Measurements from ENCODE around the gene CCT8L2.
"Not testable (repeated sequence)": the region's sequence is repeated elsewhere in the genome, so short reads cannot be mapped to it uniquely, and the experiment has no call there.

Gene CCT8L2, protein sequence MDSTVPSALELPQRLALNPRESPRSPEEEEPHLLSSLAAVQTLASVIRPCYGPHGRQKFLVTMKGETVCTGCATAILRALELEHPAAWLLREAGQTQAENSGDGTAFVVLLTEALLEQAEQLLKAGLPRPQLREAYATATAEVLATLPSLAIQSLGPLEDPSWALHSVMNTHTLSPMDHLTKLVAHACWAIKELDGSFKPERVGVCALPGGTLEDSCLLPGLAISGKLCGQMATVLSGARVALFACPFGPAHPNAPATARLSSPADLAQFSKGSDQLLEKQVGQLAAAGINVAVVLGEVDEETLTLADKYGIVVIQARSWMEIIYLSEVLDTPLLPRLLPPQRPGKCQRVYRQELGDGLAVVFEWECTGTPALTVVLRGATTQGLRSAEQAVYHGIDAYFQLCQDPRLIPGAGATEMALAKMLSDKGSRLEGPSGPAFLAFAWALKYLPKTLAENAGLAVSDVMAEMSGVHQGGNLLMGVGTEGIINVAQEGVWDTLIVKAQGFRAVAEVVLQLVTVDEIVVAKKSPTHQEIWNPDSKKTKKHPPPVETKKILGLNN

DNA sequence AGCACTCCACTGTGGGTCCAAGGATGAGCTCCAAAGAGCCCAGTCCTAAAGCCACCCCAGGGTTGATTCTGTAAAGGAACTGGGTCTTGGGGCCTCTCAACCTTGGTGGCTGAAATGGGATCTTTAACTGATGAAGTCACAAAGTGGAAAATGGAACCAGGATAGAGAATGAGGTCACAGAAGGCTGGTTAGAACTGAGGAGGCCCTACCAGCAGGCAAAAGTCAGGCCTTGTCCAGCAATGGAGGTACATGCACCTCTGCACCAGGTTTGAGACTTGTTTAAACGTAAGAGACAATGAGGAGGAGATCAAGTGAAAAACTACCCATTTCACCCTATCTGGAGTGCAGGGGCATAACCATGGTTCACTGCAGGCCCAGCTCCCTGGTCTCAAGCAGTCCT lies at the start of gene CCT8L2:
CCT8L2 (minus strand) TSS at position 101 of the 400 bp plus-strand sequence. CDS start 260 bp downstream, outside the sequence.
- FAIRE-seq; DNase-seq (ENCODE audit: insufficient read length, low spot score): not testable (repeated sequence)

DNA sequence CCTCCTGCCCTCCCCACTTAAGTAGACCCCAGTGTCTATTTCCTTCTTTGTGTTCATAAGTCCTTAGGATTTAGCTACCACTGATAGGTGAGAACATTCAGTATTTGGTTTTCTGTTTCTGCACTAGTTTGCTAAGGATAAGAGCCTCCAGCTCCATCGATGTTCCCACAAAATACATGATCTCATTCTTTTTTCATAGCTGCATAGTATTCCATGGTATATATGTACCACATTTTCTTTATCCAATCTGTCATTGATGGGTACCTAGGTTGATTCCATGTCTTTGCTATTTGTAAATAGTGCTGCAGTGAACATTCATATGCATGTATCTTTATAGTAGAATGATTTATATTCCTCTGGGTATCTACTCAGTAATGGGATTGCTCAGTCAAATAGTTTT lies 42.8 kb upstream of the CCT8L2 start:
- DNase-seq (ENCODE audit: insufficient read length, low spot score) = not testable (repeated sequence)

DNA sequence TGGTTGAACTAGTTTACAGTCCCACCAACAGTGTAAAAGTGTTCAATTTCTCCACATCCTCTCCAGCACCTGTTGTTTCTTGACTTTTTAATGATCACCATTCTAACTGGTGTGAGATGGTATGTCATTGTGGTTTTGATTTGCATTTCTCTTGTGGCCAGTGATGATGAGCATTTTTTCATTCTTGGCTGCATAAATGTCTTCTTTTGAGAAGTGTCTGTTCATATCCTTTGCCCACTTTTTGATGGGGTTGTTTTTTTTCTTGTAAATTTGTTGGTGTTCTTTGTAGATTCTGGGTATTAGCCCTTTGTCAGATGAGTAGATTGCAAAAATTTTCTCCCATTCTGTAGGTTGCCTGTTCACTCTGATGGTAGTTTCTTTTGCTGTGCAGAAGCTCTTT lies 41.5 kb upstream of the CCT8L2 start:
- not testable (repeated sequence) for DNase-seq (ENCODE audit: insufficient read length, low spot score); FAIRE-seq

More for the DNA sequence above, 42.8 kb upstream of the CCT8L2 start:
- not testable (repeated sequence) for FAIRE-seq

DNA sequence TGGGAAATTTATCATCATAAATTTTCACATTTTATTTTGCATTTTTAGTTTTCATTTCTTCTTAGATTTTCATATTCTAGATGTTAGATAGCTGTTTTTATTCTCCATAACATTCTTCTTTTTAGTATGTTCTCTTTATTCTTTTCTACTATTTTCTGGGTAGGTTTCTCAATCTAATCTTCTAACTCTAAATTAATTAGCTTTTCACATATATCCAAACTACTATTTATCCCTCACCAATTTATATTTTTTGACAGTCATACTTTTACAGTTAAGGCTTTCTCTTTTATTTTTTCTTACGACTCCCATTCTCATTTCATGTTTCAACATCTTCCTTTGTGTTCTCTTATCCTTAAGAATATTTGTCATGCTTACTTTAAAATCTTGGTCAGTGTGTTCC lies 35.9 kb upstream of the CCT8L2 start:
- not testable (repeated sequence) for DNase-seq (ENCODE audit: insufficient read length, low spot score); FAIRE-seq

DNA sequence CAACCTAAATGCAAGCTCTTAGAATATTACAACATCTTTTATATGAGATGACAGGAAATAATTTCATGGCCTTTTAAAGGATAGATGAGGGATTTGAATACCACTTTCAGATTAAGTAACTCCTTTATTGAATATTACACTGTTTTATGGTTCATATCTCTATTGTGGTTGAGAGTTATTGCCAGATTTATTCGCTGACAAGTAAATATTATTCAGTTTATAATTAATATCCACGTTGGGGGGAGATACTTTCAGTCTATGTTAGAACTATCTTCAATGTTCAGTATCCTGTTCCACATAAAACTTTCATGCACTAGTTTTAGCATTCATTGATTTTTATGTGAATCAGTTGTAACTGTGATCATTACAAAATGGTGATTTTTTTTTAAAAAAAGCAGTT lies 32.4 kb upstream of the CCT8L2 start:
- not testable (repeated sequence) for DNase-seq (ENCODE audit: insufficient read length, low spot score); FAIRE-seq

DNA sequence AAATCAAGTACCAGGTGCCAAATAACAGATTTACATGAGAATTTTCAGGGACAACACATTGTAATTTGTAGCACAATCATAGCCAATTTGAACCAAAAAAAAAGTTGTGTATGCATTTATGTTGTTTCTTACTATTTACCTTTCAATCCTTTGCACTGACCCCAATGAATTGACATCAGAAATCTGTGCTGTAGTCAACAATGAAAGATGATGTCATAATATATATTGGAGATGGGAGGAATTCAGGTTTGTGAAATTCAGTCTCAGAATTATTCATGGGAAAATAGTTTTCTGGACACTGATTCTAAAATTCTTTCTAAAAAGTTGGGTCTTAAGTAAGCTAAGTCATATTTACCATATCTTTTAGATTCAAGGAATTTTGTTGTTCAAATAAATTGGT lies 31.0 kb upstream of the CCT8L2 start:
- DNase-seq (ENCODE audit: insufficient read length, low spot score); FAIRE-seq: not testable (repeated sequence)

DNA sequence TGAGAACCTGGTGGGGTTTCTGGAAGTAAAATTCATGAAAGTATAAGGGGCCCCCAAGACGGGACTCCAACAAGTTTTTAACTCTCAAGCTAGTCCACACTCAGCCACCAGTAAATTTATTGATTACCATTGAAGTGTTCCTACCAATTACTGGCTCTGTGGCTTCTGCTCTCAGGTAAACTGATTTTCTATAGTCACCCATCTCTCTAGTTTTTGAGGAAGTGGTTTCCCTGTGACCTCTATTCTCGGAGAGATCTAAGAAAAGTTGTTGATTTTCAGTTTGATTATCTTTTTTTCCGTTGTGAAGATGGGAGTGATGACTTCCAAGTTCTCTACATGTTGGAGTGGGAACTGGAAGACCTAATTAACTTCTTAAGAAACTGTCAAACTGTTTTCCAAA lies 24.9 kb upstream of the CCT8L2 start:
- not testable (repeated sequence) for FAIRE-seq; DNase-seq (ENCODE audit: insufficient read length, low spot score)

DNA sequence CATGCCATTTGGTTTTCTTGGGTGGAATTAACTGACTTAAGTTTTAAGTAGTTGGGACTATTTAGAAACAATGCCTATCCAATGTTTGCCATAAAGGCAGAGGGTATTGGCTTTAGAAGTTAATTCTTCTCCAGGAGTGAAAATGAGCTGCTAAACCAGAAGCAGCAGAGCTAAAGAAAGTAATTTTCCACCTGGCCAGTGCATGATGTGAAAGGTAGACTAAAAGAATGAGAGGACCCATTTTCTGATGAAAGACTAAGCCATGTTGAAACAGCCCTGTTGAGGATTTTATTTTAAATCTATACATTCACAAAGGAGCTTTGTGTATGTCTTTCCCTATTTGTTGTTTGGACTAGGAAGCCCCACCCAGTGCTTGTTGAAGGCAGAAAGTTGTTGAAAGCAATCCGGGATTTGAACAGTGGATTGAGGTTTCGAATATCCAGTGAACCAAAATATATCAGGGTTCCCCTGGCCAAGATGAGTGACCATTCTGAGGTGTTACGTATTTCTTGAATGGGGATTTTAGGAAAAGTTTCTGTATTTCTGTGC lies 23.9 kb upstream of the CCT8L2 start:
- not testable (repeated sequence) for DNase-seq (ENCODE audit: insufficient read length, low spot score); FAIRE-seq

DNA sequence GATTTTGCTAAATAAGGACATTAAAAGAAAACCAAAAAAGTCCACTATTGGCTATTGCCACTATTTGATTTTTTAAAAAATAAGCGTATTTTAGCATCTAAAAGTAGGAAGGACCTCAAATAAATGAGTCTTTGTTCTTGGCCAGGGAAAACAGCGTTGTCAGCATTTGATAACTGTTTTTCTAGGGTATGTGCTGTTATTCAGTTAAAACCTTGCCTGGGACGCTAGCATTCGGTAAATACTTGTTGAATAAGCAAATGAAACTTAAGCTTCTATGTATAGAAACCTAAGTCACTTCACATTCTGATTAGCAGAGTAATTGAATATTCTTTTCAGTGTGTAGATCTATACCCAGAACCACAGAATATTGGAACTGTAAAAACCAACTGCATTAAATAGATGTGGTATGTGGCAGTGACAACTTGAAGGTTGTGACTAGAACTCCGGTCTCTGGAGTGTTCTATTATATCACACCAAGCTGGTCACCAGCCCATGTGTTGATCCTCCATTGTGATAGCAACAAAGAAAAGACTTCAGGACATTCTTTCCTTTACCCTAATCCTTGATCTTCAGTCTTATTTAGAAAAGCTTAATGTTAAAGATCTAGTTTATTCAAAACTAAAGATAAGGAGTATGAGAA lies 23.1 kb upstream of the CCT8L2 start:
- not testable (repeated sequence) for FAIRE-seq; DNase-seq (ENCODE audit: insufficient read length, low spot score)

DNA sequence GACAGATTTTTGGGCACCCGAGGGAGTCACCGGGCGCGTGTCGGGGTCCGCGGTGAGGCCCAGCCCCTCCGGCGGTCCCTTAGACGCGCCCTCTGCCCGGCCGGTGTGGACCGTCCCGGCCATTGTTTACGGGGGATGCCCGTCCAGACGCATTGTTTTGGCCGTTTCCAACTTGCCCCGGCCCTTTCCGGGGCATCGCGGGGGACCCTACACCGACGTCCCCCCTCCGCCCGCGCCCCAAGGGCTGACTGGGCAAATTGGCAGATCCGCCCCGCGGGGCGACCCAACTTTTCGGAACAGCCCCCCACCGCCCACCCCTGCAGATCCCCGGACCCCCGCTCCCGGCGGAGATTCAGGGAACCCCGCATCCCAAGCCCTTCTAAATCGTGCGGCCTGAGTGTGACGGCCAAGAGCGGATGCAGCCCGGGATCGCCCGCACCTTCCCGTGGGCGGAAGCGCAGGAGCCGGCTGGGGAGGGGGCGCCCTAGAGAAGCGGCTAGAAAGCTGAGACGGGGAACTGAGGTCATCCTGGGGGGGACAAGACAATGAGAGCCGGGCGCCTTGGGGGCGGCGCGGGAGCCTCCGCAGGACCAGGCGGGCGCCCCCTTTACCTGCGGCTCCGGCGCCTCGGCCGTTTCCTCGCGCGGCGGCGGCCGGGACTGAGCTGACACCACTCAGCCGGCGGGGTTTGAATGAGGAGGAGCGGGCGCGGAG lies 17.1 kb upstream of the CCT8L2 start:
- FAIRE-seq (no peak), DNase-seq (ENCODE audit: insufficient read length, low spot score) (no peak)
- TF ChIP-seq, protein P1, sequence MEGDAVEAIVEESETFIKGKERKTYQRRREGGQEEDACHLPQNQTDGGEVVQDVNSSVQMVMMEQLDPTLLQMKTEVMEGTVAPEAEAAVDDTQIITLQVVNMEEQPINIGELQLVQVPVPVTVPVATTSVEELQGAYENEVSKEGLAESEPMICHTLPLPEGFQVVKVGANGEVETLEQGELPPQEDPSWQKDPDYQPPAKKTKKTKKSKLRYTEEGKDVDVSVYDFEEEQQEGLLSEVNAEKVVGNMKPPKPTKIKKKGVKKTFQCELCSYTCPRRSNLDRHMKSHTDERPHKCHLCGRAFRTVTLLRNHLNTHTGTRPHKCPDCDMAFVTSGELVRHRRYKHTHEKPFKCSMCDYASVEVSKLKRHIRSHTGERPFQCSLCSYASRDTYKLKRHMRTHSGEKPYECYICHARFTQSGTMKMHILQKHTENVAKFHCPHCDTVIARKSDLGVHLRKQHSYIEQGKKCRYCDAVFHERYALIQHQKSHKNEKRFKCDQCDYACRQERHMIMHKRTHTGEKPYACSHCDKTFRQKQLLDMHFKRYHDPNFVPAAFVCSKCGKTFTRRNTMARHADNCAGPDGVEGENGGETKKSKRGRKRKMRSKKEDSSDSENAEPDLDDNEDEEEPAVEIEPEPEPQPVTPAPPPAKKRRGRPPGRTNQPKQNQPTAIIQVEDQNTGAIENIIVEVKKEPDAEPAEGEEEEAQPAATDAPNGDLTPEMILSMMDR (IDR thresholded peaks at IDR 0.05; ENCODE audit: insufficient read depth, missing control alignments) = no peak

DNA sequence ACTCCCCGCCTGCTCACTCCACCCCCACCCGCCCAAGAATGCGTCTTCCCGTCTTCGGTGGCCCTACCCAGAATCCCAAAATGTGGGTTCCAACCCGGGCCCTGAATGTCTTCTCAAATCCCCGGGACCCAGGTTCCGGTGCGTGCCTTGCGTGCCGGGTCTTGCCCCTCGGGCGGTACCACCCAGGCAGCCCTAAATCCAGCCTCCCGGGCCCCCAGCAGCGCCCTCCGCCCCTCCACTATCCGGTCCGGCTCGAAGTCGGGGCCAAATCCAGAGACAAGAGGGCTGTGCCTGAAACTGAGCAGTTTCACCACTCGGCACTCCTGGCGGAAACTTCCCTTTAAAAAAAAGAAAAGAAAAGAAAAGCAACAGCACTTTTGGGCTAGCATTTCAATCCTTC lies 16.3 kb upstream of the CCT8L2 start:
- DNase-seq (ENCODE audit: insufficient read length, low spot score) (no peak), FAIRE-seq (no peak)
- TF ChIP-seq, protein P1 (IDR thresholded peaks at IDR 0.05; ENCODE audit: insufficient read depth, missing control alignments) = no peak

DNA sequence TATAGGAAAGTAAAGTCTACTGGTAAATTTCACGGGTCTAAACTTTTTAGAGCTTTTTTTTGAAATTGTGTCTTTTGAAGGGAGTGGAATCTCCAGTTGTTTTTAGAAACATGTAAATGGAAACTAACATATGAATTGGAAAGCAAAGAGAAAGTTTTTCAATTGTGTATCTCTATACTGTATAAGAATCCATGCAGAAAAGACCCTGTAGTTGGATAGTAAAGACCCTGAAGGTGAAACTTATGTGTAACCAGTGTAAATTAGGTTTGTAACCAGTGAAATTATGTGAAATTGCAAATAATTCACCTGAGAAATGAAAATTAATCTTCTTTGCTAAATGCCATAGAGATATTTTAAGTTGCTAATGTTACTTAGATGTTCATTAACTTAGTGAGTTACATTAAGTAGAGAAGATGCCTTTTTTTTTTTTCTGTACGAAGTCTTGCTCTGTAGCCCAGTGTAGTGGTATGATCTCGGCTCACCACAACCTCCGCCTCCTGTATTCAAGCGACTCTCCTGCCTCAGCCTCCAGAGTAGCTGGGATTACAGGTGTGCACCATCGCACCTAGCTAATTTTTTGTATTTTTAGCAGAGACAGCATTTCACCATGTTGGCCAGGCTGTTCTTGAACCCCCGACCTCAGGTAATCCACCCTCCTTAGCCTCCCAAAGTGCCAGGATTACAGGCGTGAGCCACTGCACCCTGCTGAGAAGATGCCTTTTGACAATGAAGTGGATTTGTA lies 11.8 kb upstream of the CCT8L2 start:
- not testable (repeated sequence) for FAIRE-seq; DNase-seq (ENCODE audit: insufficient read length, low spot score)

DNA sequence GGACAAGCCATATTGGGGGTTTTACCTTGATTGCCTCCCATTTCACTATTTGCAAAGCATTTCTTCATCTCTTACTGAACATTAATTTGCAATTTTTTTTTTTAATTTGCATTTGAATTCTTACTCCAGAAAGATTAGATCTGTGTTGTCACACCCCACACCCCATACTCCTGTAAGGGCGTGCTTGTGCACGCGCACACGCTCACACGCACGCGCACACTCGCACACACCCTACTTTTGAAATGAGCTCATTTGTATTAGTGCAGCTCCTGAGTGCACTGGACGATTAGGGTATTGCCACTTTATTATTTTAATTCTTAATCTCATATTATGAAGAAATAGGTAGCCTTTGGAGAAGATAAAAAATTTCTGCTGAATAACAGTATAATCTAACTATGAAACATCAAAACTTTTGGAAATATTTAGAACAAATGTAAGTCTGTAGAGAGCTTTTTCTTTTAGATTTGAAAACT lies 11.2 kb upstream of the CCT8L2 start:
- not testable (repeated sequence) for DNase-seq (ENCODE audit: insufficient read length, low spot score); FAIRE-seq

All from D721Med (cell line).